GM10847 (cell line): ENCODE measurements around the gene SPDYE11.
"Not testable (repeated sequence)": the region's sequence is repeated elsewhere in the genome, so short reads cannot be mapped to it uniquely, and the experiment has no call there.

Experiments
- POLR2A ChIP-seq: IDR thresholded peaks from 2 replicates; pipeline ENCODE4 v1.6.1; 2011; ENCODE audit not compliant: insufficient read length; ENCODE audit errors: extremely low read depth

Gene SPDYE11, protein sequence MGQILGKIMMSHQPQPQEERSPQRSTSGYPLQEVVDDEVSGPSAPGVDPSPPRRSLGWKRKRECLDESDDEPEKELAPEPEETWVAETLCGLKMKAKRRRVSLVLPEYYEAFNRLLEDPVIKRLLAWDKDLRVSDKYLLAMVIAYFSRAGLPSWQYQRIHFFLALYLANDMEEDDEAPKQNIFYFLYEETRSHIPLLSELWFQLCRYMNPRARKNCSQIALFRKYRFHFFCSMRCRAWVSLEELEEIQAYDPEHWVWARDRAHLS

DNA sequence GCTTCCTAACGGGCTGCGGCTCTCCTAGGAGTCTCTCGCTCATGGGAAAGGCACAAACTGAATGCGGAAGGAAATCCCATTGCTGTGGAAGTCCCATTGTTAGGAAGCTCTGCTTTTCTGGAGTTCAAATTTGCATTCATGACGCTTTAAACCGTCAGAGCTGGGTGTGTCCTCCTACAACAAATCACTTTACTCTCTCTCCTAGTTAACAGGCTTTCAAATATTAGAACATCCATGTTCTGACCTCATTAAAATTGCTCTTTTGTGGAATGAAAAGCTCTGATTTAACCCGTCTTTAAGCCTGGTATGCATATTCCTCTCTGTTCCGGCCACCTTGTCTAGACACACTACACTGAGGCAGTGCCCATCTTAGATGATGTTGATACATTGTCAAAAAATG is at the start of gene SPDYE11:
Gene SPDYE11, minus strand, starts transcription at position 101 of the 400 bp plus-strand sequence. CDS start 1,800 bp downstream, outside the sequence.
- not testable (repeated sequence) for TF ChIP-seq POLR2A

DNA sequence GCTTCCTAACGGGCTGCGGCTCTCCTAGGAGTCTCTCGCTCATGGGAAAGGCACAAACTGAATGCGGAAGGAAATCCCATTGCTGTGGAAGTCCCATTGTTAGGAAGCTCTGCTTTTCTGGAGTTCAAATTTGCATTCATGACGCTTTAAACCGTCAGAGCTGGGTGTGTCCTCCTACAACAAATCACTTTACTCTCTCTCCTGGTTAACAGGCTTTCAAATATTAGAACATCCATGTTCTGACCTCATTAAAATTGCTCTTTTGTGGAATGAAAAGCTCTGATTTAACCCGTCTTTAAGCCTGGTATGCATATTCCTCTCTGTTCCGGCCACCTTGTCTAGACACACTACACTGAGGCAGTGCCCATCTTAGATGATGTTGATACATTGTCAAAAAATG is 28.2 kb upstream of the SPDYE11 start, which contains the start of gene SPDYE9:
Gene SPDYE9, minus strand, starts transcription at position 101 of the 400 bp plus-strand sequence. CDS start 1,800 bp downstream, outside the sequence.
- not testable (repeated sequence) for TF ChIP-seq POLR2A

DNA sequence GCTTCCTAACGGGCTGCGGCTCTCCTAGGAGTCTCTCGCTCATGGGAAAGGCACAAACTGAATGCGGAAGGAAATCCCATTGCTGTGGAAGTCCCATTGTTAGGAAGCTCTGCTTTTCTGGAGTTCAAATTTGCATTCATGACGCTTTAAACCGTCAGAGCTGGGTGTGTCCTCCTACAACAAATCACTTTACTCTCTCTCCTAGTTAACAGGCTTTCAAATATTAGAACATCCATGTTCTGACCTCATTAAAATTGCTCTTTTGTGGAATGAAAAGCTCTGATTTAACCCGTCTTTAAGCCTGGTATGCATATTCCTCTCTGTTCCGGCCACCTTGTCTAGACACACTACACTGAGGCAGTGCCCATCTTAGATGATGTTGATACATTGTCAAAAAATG is 28.0 kb downstream of the SPDYE11 start, which contains the start of gene SPDYE8:
Gene SPDYE8, minus strand, starts transcription at position 101 of the 400 bp plus-strand sequence. CDS start 1,800 bp downstream, outside the sequence.
- not testable (repeated sequence) for TF ChIP-seq POLR2A

- TF ChIP-seq POLR2A, result peak; percentile 81
Measured at GRCh38 chr7:73005693-73006447, 51.8 kb downstream of the SPDYE11 start.
